ENCODE measurements around the gene SSBP2. TPM values are rescaled to one million over a fixed set of nuclear protein-coding genes. Genes with fewer than 3 reads are reported as not detected.

Gene SSBP2
- total and polyA plus RNA-seq, 2 of the 8 experiments (the other 6 are each of a cell fraction or from before 2014, with no cell fraction given) = 21.5 to 36.2 TPM

DNA sequence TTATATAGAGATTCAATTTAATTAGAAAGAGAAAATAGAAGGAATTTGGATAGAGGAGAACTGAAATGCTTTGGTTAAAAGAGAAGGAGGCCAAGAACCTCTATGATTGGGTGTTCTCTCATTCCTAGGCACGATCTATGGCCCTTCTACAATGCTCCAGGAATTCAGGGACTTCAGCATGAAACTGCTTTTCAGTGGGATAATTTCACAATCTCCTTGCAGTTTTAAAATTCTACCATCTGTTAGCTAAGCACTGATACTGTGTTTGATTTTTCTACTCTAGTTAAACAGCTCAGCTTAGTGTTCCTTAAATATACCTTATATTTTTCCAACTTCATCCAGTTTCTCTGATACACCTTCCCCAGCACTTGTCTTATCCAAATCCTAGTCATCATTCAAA, 141.9 kb downstream of the SSBP2 start (continued):
- TF ChIP-seq EZH2 (IDR thresholded peaks at IDR 0.05; ENCODE audit: low read depth, low read length, severe bottlenecking) = no peak
- no peak for TF ChIP-seq TEAD4 (IDR thresholded peaks at IDR 0.05; ENCODE audit: low read depth, low read length)
- TF ChIP-seq CREB1 (IDR thresholded peaks at IDR 0.05) = no peak
- TF ChIP-seq E2F6 (IDR thresholded peaks at IDR 0.05) = no peak
